Transverse colon (tissue), 4 donors: ENCODE results near the gene ETV7. TPM values are rescaled to one million over a fixed set of nuclear protein-coding genes. Genes with fewer than 3 reads are reported as not detected.

ENCODE experiments used
- DNase-seq: peaks from one replicate; pipeline ENCODE4 v3.0.0-alpha.2; 2019
- H3K27ac ChIP-seq, 4 donors: fragments of 200-600 bp; sonication (generic); 2 replicates each; pipeline ENCODE4 v1.5.1; 2016 to 2018; ENCODE audit warnings: inconsistent platforms in 4 of 4
- H3K27me3 ChIP-seq: fragments of 200-600 bp; sonication (generic); 2 replicates; pipeline ENCODE4 v1.5.1; 2017; ENCODE audit warnings: inconsistent platforms
- H3K36me3 ChIP-seq, 4 donors: fragments of 200-600 bp; sonication (generic); 2 replicates each; pipeline ENCODE4 v1.5.1; 2017 to 2019; ENCODE audit warnings: inconsistent platforms in 4 of 4
- H3K4me1 ChIP-seq, 4 donors: fragments of 200-600 bp; sonication (generic); 2 replicates each; pipeline ENCODE4 v1.5.1; 2017 to 2020; ENCODE audit warnings: inconsistent platforms in 4 of 4
- H3K4me3 ChIP-seq, 4 donors: fragments of 200-600 bp; sonication (generic); 1 replicate in 1 of 4; 2 replicates in 3 of 4; pipeline versions ENCODE4 v1.5.1 to v1.6.1; 2017 to 2019; ENCODE audit warnings: inconsistent platforms in 4 of 4
- H3K9me3 ChIP-seq, 2 donors: fragments of 200-600 bp; sonication (generic); 2 replicates each; pipeline ENCODE4 v1.5.1; 2017 to 2019; ENCODE audit warnings: inconsistent platforms in 2 of 2
- EP300 ChIP-seq: sonication (generic); formaldehyde crosslinking; IDR thresholded peaks from one replicate; pipeline ENCODE4 v1.6.1; 2017; ENCODE audit warnings: antibody characterized with exemption, low read depth
- POLR2A ChIP-seq: fragments of 450-650 bp; IDR thresholded peaks from one replicate; pipeline ENCODE4 v1.6.1; 2016; ENCODE audit warnings: antibody characterized with exemption, mild to moderate bottlenecking, moderate library complexity
- POLR2AphosphoS5 ChIP-seq, 3 donors: sonication (generic); formaldehyde crosslinking; IDR thresholded peaks; one replicate each; pipeline ENCODE4 v1.6.1; 2016; ENCODE audit warnings: antibody characterized with exemption in 3 of 3
- WGBS, 2 donors: methylation state at CpG; one replicate each; pipeline ENCODE4 v1.1.5; 2018; ENCODE audit warnings: low coverage in 1 of 2; 5-methylcytosine and 5-hydroxymethylcytosine counted together
- in situ Hi-C, 4 donors: fragments of 200-750 bp; cut with MboI; loops; one replicate each; pipeline versions ENCODE4 v1.15.0 to v1.15.1; 2017; ENCODE audit warnings: low sequenced_read_pairs in 3 of 4, low pct_ligation_motif_present in 1 of 4, low pct_unique_long_range_greater_than_20kb in 1 of 4
- intact Hi-C: fragments of 100-400 bp; cut with DNase I; formaldehyde crosslinking; loops from one replicate; pipeline ENCODE4 v1.15.1; 2023; ENCODE audit warnings: low total_unique reads
- total RNA-seq, 4 donors: library from RNA; depleted of rRNA; stranded (reverse); fragments of >200 nt; gene quantifications; one replicate each; pipeline ENCODE4 v1.1.0, GENCODE V29; 2016
- TF ChIP-seq, protein P1 (sequence below), 5 experiments: fragments of 200-600 bp in 3 of 5; fragments of 450-650 bp in 2 of 5; sonication (generic) in 3 of 5; IDR thresholded peaks; 1 replicate in 2 of 5; 2 replicates in 3 of 5; pipeline ENCODE4 v1.5.1; 2016 to 2017; ENCODE audit warnings: antibody characterized with exemption in 5 of 5, inconsistent platforms in 3 of 5, mild to moderate bottlenecking in 2 of 5, moderate library complexity in 1 of 5

ETV7 gene
- total RNA-seq, 4 donors from 2014 or later = 1.3 to 4.2 (median 3.0) TPM

DNA sequence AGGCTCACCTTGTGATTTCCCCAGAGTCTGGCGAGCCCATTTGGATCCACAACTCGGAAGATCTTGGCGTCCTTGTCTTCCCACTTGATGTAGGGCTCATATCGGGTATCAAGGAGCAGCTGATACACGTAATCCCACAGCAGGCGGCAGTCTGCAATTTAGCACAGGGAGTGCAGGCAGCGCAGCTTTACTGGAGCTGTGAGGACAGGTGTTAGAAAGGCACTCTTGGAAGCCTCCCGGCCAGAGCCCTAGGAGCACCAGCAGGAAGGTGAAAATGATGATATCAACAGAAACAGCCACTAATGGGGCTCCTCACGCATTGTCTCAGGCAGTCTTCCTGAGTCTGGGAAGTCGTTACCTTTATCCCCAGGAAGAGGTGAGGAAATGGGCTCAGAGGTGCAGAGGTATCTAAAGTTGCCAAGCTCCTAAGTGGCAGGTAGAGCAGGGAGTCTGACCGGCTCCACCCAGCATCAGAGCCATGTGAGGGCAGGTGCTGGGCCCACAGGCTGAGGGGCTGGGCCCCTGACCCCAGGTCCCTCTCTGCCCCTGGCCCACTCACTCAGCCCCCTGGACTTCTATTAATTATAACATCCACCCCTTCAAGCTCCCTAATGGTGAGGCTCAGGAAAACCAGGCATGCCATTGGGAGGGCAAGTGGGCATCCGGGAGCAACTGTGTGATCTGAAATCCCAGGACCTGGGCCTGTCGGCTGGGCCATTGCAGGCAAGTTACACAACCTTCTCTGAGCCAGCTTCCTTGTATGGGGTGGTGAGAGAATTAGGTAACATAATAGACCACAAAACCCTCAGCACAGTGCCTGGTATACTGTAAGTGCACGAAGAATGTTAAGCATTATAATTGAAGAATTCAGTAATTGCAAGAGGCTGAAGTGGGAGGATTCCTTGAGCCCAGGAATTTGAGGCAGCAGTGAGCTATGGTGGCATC, 18.3 kb downstream of the ETV7 start:
- intact Hi-C loops = no loop called here

DNA sequence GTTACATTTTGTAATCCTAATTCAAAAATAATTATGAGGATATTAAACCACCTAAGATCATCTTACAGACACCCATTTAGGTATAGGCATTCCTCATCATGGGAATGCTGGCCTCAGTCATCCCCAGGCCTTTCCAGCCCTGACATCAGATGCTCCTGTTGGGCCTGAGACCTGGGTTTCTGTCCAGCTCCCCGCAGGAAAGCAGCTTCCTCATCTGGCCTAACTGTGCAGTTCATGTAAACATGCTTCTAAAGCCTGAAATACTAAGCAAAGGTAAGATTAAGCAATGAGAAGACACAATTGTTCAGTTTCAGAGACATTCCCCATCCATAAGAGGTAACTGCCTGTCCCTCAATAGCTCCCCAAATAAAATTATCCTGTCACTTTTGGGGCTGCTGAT, 19.0 kb downstream of the ETV7 start:
- Histone ChIP-seq H3K27me3 (no peaks in the 10 kb centered on the region), H3K4me3 (no peak overlapping the region), H3K9me3 (no peaks in the 10 kb centered on the region), H3K36me3 (no peaks in the 10 kb centered on the region), H3K27ac (no peak overlapping the region), H3K4me1 (no peaks in the 10 kb centered on the region)
- no peak for DNase-seq
- 82 to 88% methylated on average over 1 of the region's 1 CpG for WGBS, 2 donors
- TF ChIP-seq EP300 (no peak), POLR2A (no peak), POLR2AphosphoS5 (IDR thresholded peaks at IDR 0.05) (no peak)
- TF ChIP-seq, protein P1, sequence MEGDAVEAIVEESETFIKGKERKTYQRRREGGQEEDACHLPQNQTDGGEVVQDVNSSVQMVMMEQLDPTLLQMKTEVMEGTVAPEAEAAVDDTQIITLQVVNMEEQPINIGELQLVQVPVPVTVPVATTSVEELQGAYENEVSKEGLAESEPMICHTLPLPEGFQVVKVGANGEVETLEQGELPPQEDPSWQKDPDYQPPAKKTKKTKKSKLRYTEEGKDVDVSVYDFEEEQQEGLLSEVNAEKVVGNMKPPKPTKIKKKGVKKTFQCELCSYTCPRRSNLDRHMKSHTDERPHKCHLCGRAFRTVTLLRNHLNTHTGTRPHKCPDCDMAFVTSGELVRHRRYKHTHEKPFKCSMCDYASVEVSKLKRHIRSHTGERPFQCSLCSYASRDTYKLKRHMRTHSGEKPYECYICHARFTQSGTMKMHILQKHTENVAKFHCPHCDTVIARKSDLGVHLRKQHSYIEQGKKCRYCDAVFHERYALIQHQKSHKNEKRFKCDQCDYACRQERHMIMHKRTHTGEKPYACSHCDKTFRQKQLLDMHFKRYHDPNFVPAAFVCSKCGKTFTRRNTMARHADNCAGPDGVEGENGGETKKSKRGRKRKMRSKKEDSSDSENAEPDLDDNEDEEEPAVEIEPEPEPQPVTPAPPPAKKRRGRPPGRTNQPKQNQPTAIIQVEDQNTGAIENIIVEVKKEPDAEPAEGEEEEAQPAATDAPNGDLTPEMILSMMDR (IDR thresholded peaks at IDR 0.05) = no peak
- in situ Hi-C loops (loop anchor here in 3 of 4 donors (10.0 to 25.0 kb wide), 3 partner anchors 64 to 356 kb away; partner anchors contain the start of gene SLC26A8 (in 2 of the 3)), intact Hi-C loops (no loop called here)

More for the DNA sequence above, 18.3 kb downstream of the ETV7 start:
- DNase-seq = no peak
- in situ Hi-C loops = loop anchor here in 3 of 4 donors (10.0 to 25.0 kb wide), 3 partner anchors 64 to 357 kb away; partner anchors contain the start of gene SLC26A8 (in 2 of the 3)
- no peaks in the 10 kb centered on the region for H3K36me3 ChIP-seq
- TF ChIP-seq, protein P1 (IDR thresholded peaks at IDR 0.05) = no peak
- TF ChIP-seq EP300 (no peak), POLR2A (no peak), POLR2AphosphoS5 (IDR thresholded peaks at IDR 0.05) (no peak)
- no peaks in the 10 kb centered on the region for H3K27me3 ChIP-seq
- H3K4me1 ChIP-seq = no peaks in the 10 kb centered on the region
- no peak overlapping the region for H3K27ac ChIP-seq
- WGBS, 2 donors = 88% methylated on average over 14 of the region's 14 CpGs; no CpG with 5 or more reads in 1 of the 2 donors
- no peaks in the 10 kb centered on the region for H3K9me3 ChIP-seq
- H3K4me3 ChIP-seq = no peak overlapping the region

DNA sequence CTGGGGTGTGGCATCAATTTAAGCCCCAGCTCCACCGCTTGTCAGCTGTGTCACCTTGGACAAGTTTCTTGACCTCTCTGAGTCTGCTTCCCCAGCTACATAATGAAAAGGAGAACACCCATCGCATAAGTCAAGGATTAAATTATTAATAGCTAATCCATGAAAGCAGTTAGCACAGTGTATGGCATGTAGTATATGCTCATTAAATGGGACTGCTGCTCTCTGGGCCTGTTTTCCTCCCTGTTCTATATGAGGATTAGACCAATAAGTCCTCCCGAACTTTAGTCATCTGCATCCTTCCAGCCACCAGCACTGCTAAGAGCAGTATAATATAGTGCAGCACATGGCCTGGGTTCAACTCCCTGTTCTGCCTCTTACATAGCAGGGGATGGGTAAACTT, 19.7 kb downstream of the ETV7 start:
- no peaks in the 10 kb centered on the region for H3K9me3 ChIP-seq
- H3K36me3 ChIP-seq = no peaks in the 10 kb centered on the region
- H3K4me1 ChIP-seq = no peaks in the 10 kb centered on the region
- WGBS, 2 donors = 81% methylated on average over 3 of the region's 3 CpGs; no CpG with 5 or more reads in 1 of the 2 donors
- H3K27ac ChIP-seq = no peak overlapping the region
- no peak for DNase-seq
- TF ChIP-seq POLR2A (no peak), POLR2AphosphoS5 (IDR thresholded peaks at IDR 0.05) (no peak), EP300 (no peak)
- TF ChIP-seq, protein P1 (IDR thresholded peaks at IDR 0.05) = no peak
- no peak overlapping the region for H3K4me3 ChIP-seq
- intact Hi-C loops = no loop called here
- no peaks in the 10 kb centered on the region for H3K27me3 ChIP-seq
- in situ Hi-C loops = loop anchor here in 3 of 4 donors (10.0 to 25.0 kb wide), 3 partner anchors 63 to 355 kb away; partner anchors contain the start of gene SLC26A8 (in 2 of the 3)
